ENCODE measurements around the gene TRMU. TPM values are rescaled to one million over a fixed set of nuclear protein-coding genes. Genes with fewer than 3 reads are reported as not detected.
"Not testable (repeated sequence)": the region's sequence is repeated elsewhere in the genome, so short reads cannot be mapped to it uniquely, and the experiment has no call there.

The TRMU gene
- total and polyA plus RNA-seq, 4 donors: 24.1 to 42.3 (median 34.0) TPM

GRCh38 chr22:46393873-46394272 is 58.4 kb downstream of the TRMU start:
- 71 to 75% methylated on average over 14 of the region's 14 CpGs for WGBS, 2 donors
- H3K9ac ChIP-seq (ENCODE audit: insufficient read depth in 1 of 2, low read length in 2 of 2): no peak overlapping the region
- H3K36me3 ChIP-seq (ENCODE audit: control insufficient read depth in 4 of 4, insufficient read depth in 4 of 4, low read length in 4 of 4): peaks cover 0 to 21% (median 0%) of the 10 kb centered on the region in 4 donors
- H3K4me1 ChIP-seq (ENCODE audit: control insufficient read depth in 5 of 5, insufficient read depth in 5 of 5, low read length in 5 of 5): peaks cover 0 to 7% (median 0%) of the 10 kb centered on the region in 5 donors
- no peak overlapping the region for H3K4me3 ChIP-seq
- no peak for TF ChIP-seq CTCF (IDR thresholded peaks at IDR 0.05; ENCODE audit: control extremely low read depth, extremely low read depth)
- ATAC-seq (ENCODE audit: insufficient read depth, low FRiP score) (no peak), DNase-seq (no peak)
- H3K9me3 ChIP-seq (ENCODE audit: control insufficient read depth in 4 of 4, insufficient read depth in 3 of 4, low read length in 3 of 4): no peaks in the 10 kb centered on the region
- no peak overlapping the region for H3K27ac ChIP-seq (ENCODE audit: low read depth in 1 of 2, low read length in 1 of 2)
- no peaks in the 10 kb centered on the region for H3K27me3 ChIP-seq (ENCODE audit: control insufficient read depth in 3 of 3, insufficient read depth in 3 of 3, low read length in 2 of 3)

GRCh38 chr22:46394622-46395021 is 59.1 kb downstream of the TRMU start:
- no peak for DNase-seq
- H3K4me1 ChIP-seq (ENCODE audit: control insufficient read depth in 5 of 5, insufficient read depth in 5 of 5, low read length in 5 of 5): peaks cover 0 to 7% (median 0%) of the 10 kb centered on the region in 5 donors
- TF ChIP-seq CTCF (IDR thresholded peaks at IDR 0.05; ENCODE audit: control extremely low read depth, extremely low read depth): no peak
- H3K9me3 ChIP-seq (ENCODE audit: control insufficient read depth in 4 of 4, insufficient read depth in 3 of 4, low read length in 3 of 4): no peaks in the 10 kb centered on the region
- H3K36me3 ChIP-seq (ENCODE audit: control insufficient read depth in 4 of 4, insufficient read depth in 4 of 4, low read length in 4 of 4): peaks cover 0 to 21% (median 0%) of the 10 kb centered on the region in 4 donors
- no peak for ATAC-seq (ENCODE audit: insufficient read depth, low FRiP score)
- WGBS, 2 donors: 94 to 96% methylated on average over 14 of the region's 14 CpGs
- no peak overlapping the region for H3K4me3 ChIP-seq
- H3K9ac ChIP-seq (ENCODE audit: insufficient read depth in 1 of 2, low read length in 2 of 2): no peak overlapping the region
- H3K27me3 ChIP-seq (ENCODE audit: control insufficient read depth in 3 of 3, insufficient read depth in 3 of 3, low read length in 2 of 3): no peaks in the 10 kb centered on the region
- H3K27ac ChIP-seq (ENCODE audit: low read depth in 1 of 2, low read length in 1 of 2): no peak overlapping the region

GRCh38 chr22:46395145-46395544 is 59.6 kb downstream of the TRMU start:
- H3K4me3 ChIP-seq: no peak overlapping the region
- 93 to 95% methylated on average over 13 of the region's 13 CpGs for WGBS, 2 donors
- no peak for DNase-seq
- no peaks in the 10 kb centered on the region for H3K9me3 ChIP-seq (ENCODE audit: control insufficient read depth in 4 of 4, insufficient read depth in 3 of 4, low read length in 3 of 4)
- H3K27me3 ChIP-seq (ENCODE audit: control insufficient read depth in 3 of 3, insufficient read depth in 3 of 3, low read length in 2 of 3): no peaks in the 10 kb centered on the region
- peaks cover 0 to 7% (median 0%) of the 10 kb centered on the region in 5 donors for H3K4me1 ChIP-seq (ENCODE audit: control insufficient read depth in 5 of 5, insufficient read depth in 5 of 5, low read length in 5 of 5)
- no peak for TF ChIP-seq CTCF (IDR thresholded peaks at IDR 0.05; ENCODE audit: control extremely low read depth, extremely low read depth)
- H3K27ac ChIP-seq (ENCODE audit: low read depth in 1 of 2, low read length in 1 of 2): no peak overlapping the region
- no peak for ATAC-seq (ENCODE audit: insufficient read depth, low FRiP score)
- peaks cover 0 to 20% (median 0%) of the 10 kb centered on the region in 4 donors for H3K36me3 ChIP-seq (ENCODE audit: control insufficient read depth in 4 of 4, insufficient read depth in 4 of 4, low read length in 4 of 4)
- H3K9ac ChIP-seq (ENCODE audit: insufficient read depth in 1 of 2, low read length in 2 of 2): no peak overlapping the region

GRCh38 chr22:46397049-46397448 is 61.5 kb downstream of the TRMU start:
- peaks cover 0 to 18% (median 0%) of the 10 kb centered on the region in 4 donors for H3K36me3 ChIP-seq (ENCODE audit: control insufficient read depth in 4 of 4, insufficient read depth in 4 of 4, low read length in 4 of 4)
- not testable (repeated sequence) for H3K27ac ChIP-seq (ENCODE audit: low read depth in 1 of 2, low read length in 1 of 2); H3K9me3 ChIP-seq (ENCODE audit: control insufficient read depth in 4 of 4, insufficient read depth in 3 of 4, low read length in 3 of 4); H3K9ac ChIP-seq (ENCODE audit: insufficient read depth in 1 of 2, low read length in 2 of 2); H3K4me3 ChIP-seq; H3K27me3 ChIP-seq (ENCODE audit: control insufficient read depth in 3 of 3, insufficient read depth in 3 of 3, low read length in 2 of 3); H3K4me1 ChIP-seq (ENCODE audit: control insufficient read depth in 5 of 5, insufficient read depth in 5 of 5, low read length in 5 of 5); ATAC-seq (ENCODE audit: insufficient read depth, low FRiP score); DNase-seq
- 79 to 89% methylated on average over 5 of the region's 5 CpGs for WGBS, 2 donors

All from lung (tissue), 12 donors.